ENCODE results near the gene TXNRD2.
A peak's percentile ranks its signal among the peaks of the same experiment; 100 is the strongest.

The TXNRD2 gene

GRCh38 chr22:19892925-19893324 lies 48.7 kb downstream of the TXNRD2 start:
- H3K36me3 Mint-ChIP-seq (ENCODE audit: low read depth): peaks cover 1% of the 10 kb centered on the region
- H3K4me3 Mint-ChIP-seq: no peak overlapping the region
- H3K27ac Mint-ChIP-seq: no peak overlapping the region
- no peaks in the 10 kb centered on the region for H3K9me3 Mint-ChIP-seq
- H3K4me1 Mint-ChIP-seq (ENCODE audit: low read depth): peaks cover 39% of the 10 kb centered on the region
- no peaks in the 10 kb centered on the region for H3K27me3 Mint-ChIP-seq (ENCODE audit: low read depth)

DNA sequence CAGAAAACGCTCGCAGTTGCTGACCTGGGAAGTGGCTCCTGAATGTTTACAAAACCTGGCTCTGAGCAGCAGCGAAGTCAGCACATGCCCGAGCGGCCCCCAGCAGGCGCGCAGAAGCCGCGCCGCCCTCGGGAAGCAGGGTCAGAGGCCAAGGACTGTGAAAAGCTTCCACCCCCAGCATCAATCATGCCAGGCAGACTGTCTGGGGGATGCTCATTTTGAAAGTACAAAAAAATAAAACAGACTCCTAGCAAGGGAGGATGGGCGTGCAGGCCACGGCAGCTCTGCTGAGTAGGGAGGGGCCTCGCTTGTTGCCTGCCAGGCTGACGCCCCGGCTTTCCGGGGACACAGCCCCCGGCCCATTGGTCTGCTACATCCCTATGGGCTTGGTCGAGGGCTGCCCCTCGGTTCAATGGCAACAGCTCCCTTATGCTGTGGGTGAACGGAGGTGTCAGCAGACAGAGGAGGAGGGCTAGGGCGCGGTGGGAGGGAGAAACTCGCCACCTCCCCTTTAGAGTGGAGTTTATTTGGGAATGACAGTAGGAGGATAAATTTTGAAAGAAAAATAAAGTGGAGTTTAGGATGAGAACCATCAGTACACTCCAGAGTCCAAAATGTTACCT lies 49.2 kb downstream of the TXNRD2 start:
- Mint-ChIP-seq H3K36me3 (ENCODE audit: low read depth) (peaks cover 1% of the 10 kb centered on the region), H3K4me1 (ENCODE audit: low read depth) (peaks cover 39% of the 10 kb centered on the region), H3K27me3 (ENCODE audit: low read depth) (no peaks in the 10 kb centered on the region), H3K9me3 (no peaks in the 10 kb centered on the region), H3K27ac (peak overlapping the region; percentile 91), H3K4me3 (peak overlapping the region; percentile 78)

- H3K27ac Mint-ChIP-seq: peak overlapping the region; percentile 91
Measured at GRCh38 chr22:19891317-19892256, 50.0 kb downstream of the TXNRD2 start.

DNA sequence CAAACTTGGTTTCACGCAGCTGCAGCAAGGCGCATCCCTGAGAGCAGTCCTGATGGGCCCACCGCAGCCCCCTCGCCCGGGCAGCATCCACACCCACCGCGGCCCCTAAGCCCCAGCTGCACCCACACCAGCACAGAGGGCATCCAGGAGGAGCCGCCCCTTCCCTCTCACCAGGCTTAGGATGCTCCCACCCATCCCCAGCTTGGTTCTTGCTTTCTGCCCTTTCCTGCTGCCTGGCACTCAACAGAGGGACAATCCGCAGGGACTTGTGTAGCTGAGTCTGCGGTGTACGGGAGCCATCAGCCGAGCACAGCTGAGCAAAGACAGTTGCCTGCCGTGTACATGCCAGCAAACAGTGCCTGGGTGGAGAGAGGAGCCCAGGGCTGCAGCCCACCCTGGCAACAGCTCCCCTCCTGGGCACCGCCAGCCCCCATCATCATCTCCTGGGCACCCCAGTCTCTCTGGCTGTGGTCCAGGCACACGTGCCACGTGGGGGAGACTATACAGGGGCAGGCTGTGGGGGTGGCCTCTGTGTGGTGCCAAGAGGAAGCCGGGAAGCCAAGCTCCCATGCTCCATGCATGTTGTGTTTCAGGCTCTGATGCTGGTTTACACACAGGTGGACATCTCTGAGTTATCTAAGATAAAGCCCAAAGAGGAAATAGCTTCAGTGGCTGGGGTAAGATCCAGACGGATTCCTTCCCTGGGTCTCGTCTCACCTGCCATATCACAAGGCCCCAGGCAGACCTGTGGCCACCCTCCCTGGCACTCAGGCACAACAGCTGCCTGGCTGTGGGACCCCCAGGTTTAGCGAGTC lies 50.9 kb downstream of the TXNRD2 start:
- Mint-ChIP-seq H3K27me3 (ENCODE audit: low read depth) (no peaks in the 10 kb centered on the region), H3K4me3 (peak overlapping the region; percentile 78), H3K27ac (peak overlapping the region; percentile 91), H3K4me1 (ENCODE audit: low read depth) (peaks cover 47% of the 10 kb centered on the region), H3K36me3 (ENCODE audit: low read depth) (peaks cover 1% of the 10 kb centered on the region), H3K9me3 (no peaks in the 10 kb centered on the region)

More at GRCh38 chr22:19891317-19892256, 50.0 kb downstream of the TXNRD2 start:
- Mint-ChIP-seq H3K4me1 (ENCODE audit: low read depth) (peaks cover 45% of the 10 kb centered on the region), H3K36me3 (ENCODE audit: low read depth) (peaks cover 1% of the 10 kb centered on the region), H3K4me3 (peak overlapping the region; percentile 78), H3K27me3 (ENCODE audit: low read depth) (no peaks in the 10 kb centered on the region), H3K9me3 (no peaks in the 10 kb centered on the region)

GRCh38 chr22:19889951-19890350 lies 51.7 kb downstream of the TXNRD2 start:
- peaks cover 47% of the 10 kb centered on the region for H3K4me1 Mint-ChIP-seq (ENCODE audit: low read depth)
- H3K27ac Mint-ChIP-seq: peak overlapping the region; percentile 58
- H3K36me3 Mint-ChIP-seq (ENCODE audit: low read depth): peaks cover 1% of the 10 kb centered on the region
- H3K27me3 Mint-ChIP-seq (ENCODE audit: low read depth): no peaks in the 10 kb centered on the region
- H3K9me3 Mint-ChIP-seq: no peaks in the 10 kb centered on the region
- H3K4me3 Mint-ChIP-seq: no peak overlapping the region

GRCh38 chr22:19888131-19888746 lies 53.4 kb downstream of the TXNRD2 start:
- H3K9me3 Mint-ChIP-seq: no peaks in the 10 kb centered on the region
- no peaks in the 10 kb centered on the region for H3K27me3 Mint-ChIP-seq (ENCODE audit: low read depth)
- no peak overlapping the region for H3K27ac Mint-ChIP-seq
- H3K4me1 Mint-ChIP-seq (ENCODE audit: low read depth): peaks cover 46% of the 10 kb centered on the region
- H3K36me3 Mint-ChIP-seq (ENCODE audit: low read depth): no peaks in the 10 kb centered on the region
- H3K4me3 Mint-ChIP-seq: no peak overlapping the region

DNA sequence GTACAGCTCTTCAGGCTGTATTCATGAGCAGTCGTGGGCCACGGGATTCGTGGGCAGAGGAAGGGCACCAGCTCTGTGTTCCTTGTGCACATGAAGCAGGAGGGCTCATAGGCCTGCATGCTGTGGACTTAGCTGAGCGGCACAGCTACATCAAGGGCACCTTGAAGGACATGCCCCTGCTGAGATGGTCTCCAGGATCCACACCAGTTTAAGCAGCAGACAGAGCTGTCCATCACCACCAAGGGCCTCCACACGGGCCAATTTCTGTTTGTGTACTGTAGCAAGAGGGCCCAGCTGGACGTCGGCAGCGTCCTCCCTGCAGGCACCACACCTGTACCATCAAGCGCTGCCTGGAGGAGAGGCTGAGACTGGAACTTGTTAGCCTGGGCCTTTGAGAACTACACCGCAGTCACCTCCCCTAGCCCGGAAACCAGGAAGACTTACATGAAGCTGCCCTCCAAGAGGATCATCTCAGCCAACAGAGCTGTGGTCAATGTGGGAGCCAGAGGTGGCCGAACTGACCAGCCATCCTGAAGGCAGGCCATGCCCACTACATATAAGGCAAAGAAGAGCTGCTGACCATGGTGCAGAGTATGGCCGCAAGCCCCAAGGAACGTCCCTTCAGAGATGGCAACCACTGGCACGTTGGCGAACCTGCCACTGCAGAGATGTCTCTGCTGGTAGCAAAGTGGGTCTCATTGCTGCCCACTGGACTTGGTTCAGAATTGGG lies 54.2 kb downstream of the TXNRD2 start:
- Mint-ChIP-seq H3K4me3 (no peak overlapping the region), H3K4me1 (ENCODE audit: low read depth) (peaks cover 38% of the 10 kb centered on the region), H3K27ac (peak overlapping the region; percentile 77), H3K36me3 (ENCODE audit: low read depth) (no peaks in the 10 kb centered on the region), H3K9me3 (no peaks in the 10 kb centered on the region), H3K27me3 (ENCODE audit: low read depth) (no peaks in the 10 kb centered on the region)

DNA sequence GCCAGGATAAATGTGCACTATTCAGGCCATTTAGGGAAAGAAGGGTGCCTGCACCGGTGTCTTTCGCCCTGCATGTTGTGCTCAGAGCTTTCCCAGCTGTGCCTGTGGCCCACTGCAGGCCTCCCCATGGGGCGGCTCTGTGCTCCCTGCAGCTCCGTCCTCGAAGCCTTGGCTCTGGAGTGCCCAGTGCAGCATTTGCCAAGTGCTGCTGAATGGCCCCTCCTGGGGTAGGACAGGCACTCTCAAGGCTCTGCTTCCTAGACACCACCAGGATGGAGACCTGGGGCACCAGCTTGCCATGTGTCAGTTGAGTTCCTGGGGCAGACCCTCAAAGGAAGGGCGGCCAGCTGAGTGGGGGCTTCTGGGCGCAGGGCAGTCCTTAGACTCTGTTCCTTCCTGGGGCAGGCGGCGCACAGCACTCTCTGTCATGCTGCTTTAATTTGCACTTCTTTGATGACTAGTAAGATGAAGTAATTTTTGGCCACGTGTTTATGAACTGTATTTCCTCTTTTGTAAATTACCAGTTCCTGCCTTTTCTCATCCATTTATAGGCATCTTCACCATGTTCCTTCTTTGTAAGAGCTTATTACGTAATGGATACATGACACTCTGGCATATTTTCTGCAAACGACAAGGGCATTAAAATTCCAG lies 54.9 kb downstream of the TXNRD2 start:
- Mint-ChIP-seq H3K4me3 (no peak overlapping the region), H3K9me3 (no peaks in the 10 kb centered on the region), H3K4me1 (ENCODE audit: low read depth) (peaks cover 31% of the 10 kb centered on the region), H3K27ac (peak overlapping the region; percentile 77), H3K36me3 (ENCODE audit: low read depth) (no peaks in the 10 kb centered on the region), H3K27me3 (ENCODE audit: low read depth) (no peaks in the 10 kb centered on the region)

GRCh38 chr22:19885841-19886592 lies 55.6 kb downstream of the TXNRD2 start:
- H3K27me3 Mint-ChIP-seq (ENCODE audit: low read depth): no peaks in the 10 kb centered on the region
- H3K9me3 Mint-ChIP-seq: no peaks in the 10 kb centered on the region
- H3K27ac Mint-ChIP-seq: peak overlapping the region; percentile 24
- H3K4me1 Mint-ChIP-seq (ENCODE audit: low read depth): peaks cover 24% of the 10 kb centered on the region
- H3K36me3 Mint-ChIP-seq (ENCODE audit: low read depth): no peaks in the 10 kb centered on the region
- H3K4me3 Mint-ChIP-seq: no peak overlapping the region

- no peaks in the 10 kb centered on the region for H3K27me3 Mint-ChIP-seq (ENCODE audit: low read depth)
- H3K27ac Mint-ChIP-seq: no peak overlapping the region
- H3K36me3 Mint-ChIP-seq (ENCODE audit: low read depth): no peaks in the 10 kb centered on the region
Measured at GRCh38 chr22:19884954-19885751, 56.5 kb downstream of the TXNRD2 start.

DNA sequence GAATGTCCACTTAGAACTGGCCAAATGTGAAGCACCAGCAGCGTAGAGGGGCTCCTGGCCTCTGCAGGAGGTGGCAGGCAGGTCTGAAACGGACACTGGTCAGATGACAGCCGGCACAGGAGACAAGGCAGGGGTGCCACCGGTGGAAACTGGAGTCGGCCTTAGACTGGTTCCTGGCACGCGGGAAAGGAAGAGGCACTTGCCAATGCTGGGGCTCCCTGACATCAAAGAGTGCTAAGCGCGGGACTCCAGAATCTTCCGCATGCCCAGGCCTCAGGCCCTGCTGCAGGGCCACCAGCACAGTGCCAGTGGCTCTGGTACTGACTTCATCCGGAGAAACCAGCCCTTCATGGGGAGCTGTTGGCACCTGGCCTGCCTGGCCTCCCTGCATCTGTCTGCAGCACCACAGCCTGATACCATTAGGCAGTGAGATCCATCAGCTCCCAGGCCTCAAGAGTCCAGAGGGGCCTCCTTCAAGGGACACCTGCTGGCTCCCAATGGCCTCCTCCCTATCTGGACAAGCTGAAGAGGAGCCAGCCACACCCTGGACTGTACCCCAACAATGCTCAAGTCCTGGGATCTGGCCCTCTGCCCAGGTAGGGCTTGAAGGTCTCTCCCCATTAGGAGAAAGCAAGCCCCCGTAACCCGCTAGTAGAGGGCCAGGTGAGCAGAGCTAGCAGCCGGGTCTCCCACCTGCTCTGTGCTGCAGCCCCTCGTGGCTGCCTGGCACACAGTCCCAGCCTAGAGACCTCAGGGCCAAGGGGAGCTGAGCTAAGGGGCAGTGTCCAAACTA lies 57.3 kb downstream of the TXNRD2 start:
- H3K9me3 Mint-ChIP-seq: no peaks in the 10 kb centered on the region
- no peaks in the 10 kb centered on the region for H3K36me3 Mint-ChIP-seq (ENCODE audit: low read depth)
- no peak overlapping the region for H3K4me3 Mint-ChIP-seq
- H3K27me3 Mint-ChIP-seq (ENCODE audit: low read depth): no peaks in the 10 kb centered on the region
- peaks cover 12% of the 10 kb centered on the region for H3K4me1 Mint-ChIP-seq (ENCODE audit: low read depth)
- H3K27ac Mint-ChIP-seq: no peak overlapping the region

More at GRCh38 chr22:19884954-19885751, 56.5 kb downstream of the TXNRD2 start:
- H3K4me1 Mint-ChIP-seq (ENCODE audit: low read depth): peaks cover 17% of the 10 kb centered on the region
- H3K9me3 Mint-ChIP-seq: no peaks in the 10 kb centered on the region
- H3K4me3 Mint-ChIP-seq: no peak overlapping the region
